GM21528 (cell line): ENCODE data around the gene MRGPRD.

Experiments used
- ATAC-seq: cut with Tn5 transposase; IDR thresholded peaks from one replicate; pipeline ENCODE4 v1.9.1; 2021; ENCODE audit warnings: mild to moderate bottlenecking, moderate library complexity; ENCODE audit not compliant: unreplicated experiment, low FRiP score

MRGPRD gene

DNA sequence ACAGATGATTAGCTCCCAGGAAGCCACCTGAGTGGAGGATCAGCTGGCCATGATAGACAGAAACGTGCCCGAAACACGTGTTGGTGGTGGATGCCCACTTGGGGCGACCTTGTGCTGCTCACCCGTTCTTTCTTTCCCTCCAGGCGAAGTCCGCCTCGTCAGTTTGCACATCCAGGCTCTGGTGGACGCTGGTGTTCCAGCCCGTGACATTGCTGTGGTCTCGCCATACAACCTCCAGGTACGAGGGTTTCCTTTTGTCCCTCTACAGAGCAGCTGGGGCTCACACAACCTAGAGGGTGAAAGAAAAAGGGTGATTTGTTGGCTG, 46.5 kb downstream of the MRGPRD start:
- ATAC-seq, result no peak

DNA sequence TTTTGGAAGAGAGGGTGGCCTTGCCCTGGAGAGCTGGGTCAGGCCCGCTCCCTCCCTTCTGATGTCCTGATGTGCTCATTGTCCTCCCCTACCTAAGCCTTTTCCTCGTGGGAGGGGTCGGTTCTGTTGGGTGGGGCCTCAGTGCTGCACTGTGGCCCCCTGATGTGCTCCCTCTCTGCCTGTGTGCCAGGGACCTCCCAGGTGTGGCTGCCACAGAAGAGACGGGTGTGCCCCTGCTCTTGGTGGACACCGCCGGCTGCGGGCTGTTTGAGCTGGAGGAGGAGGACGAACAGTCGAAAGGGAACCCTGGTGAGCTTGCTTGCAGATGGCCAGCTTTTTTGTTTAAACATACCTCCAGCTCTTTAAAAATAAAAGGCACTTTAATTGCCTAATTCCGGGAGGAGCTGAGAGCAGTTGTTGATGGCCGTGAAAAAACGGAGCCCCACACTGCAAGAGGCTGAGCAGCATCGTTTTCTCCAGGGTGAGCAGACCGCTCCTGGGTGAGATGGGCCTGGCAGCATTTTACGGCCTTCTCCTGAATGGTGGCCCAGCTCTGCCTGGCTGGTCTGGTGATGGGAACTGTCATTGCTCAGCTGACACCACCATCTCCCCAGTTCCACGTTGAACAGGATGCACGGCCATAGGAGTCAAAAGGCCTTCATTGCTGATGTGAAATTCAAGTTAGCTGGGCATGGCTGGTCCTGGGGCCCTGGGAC, 47.0 kb downstream of the MRGPRD start:
- no peak for ATAC-seq

DNA sequence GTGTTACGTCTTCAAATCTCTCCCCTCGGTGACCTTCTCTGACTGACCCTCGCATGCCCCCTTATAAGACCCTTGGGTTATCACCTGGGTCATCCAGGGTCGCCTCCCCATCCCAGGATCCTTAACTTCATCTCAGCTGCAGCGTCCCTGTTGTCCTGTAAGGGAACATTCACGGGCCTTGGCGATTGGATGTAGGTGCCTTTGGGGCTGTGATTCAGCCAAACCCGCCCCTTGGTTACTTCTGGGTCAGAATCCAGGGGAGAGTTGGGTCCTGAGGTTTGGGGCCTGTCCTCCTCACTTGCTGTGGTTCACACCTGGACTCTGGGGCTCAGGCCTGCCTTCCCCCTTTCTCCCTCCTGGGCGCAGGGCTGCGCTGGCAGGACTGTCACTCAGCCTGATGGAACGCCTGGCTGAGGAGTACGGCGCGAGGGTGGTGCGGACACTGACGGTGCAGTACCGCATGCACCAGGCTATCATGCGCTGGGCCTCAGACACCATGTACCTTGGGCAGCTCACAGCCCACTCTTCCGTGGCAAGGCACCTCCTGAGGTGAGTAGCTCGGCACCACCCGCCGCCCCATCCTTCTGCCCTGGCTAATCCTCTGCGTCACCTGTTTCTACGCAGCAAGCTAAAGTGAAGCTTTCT, 47.7 kb downstream of the MRGPRD start:
- ATAC-seq, result no peak

DNA sequence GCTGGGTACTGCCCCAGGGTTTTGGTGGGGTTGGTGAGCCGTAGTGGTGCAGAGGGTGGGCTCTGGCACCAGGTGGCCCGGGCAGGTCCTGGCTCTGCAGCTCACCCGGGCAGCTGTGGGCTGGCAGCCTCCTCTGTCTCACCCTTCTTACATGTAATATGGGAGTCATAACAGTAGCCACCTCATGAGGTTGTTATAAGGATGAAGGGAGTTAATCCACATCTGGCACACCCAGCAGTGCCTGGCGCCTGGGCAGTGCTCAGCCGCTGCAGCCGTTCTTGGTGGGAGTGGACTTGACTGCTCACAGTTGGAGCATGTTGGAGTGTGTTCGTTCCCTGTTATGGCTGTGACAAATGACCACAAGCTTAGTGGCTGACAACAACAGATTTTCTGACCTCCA, 48.4 kb downstream of the MRGPRD start:
- ATAC-seq, result no peak

DNA sequence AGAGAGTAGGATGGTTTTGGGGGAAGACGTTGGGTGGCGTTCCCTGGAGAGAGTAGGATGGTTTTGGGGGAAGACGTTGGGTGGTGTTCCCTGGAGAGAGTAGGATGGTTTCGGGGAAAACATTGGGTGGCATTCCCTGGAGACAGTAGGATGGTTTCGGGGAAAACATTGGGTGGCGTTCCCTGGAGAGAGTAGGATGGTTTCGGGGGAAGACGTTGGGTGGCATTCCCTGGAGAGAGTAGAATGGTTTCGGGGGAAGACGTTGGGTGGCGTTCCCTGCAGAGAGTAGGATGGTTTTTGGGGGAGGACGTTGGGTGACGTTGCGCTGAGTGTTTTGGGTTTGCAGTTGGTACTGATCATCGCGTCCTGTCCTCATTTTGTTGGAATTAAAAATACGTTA, 48.9 kb downstream of the MRGPRD start:
- ATAC-seq, result no peak

DNA sequence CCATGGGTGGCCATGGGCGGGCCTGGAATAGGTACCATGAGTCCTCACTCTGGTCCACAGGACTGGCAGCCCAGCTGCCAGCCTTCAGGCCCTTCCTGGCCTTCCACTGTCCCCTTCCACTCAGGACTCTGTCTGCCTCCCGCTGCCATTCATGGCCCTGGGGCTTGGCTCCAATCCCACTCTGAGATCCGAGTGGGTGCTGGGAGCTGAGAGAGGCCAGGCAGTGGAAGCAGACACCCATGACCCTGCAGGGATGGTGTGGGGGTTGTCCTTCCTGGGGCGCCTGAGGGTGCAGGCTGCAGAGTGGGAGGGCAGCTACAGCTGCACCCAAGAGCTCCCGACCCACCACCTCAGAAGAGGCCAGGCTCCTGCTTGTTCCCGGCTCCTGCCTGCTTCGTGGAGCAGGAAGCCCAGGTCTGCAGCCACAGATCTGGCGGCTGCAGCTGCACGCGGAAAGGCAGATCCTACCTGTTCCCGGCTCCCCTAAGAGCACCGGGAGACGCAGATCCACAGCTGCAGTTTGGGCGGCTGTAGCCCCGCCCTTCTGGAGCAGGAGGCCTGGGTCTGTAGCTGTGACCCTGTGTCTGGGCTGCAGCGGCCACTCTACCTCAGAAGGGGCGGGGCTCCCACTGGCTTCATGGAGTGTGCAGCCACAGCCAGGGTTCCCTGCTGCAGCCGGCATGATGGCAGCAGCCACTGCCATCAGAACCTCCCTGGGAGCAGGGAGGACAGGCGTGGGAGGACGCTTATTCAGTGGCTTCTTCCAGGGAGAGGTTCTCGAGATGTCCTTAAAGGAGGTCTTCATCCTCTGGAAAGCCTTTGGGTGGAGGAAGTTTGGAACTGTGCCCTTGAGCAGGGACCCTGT, 49.6 kb downstream of the MRGPRD start:
- no peak for ATAC-seq
